Activated CD4-positive, CD25-positive, alpha-beta regulatory T cell treated with anti-CD3 and anti-CD28 coated beads, Interleukin-2, amount 50 U/mL, for 16 hours (primary cell): ENCODE data around the gene CD244.
"Not testable (repeated sequence)": the region's sequence is repeated elsewhere in the genome, so short reads cannot be mapped to it uniquely, and the experiment has no call there.

Experiments
- DNase-seq: peaks from one replicate; pipeline ENCODE4 v3.0.0-alpha.2; 2020; ENCODE audit warnings: low read depth, low spot score

Gene CD244, protein sequence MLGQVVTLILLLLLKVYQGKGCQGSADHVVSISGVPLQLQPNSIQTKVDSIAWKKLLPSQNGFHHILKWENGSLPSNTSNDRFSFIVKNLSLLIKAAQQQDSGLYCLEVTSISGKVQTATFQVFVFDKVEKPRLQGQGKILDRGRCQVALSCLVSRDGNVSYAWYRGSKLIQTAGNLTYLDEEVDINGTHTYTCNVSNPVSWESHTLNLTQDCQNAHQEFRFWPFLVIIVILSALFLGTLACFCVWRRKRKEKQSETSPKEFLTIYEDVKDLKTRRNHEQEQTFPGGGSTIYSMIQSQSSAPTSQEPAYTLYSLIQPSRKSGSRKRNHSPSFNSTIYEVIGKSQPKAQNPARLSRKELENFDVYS

DNA sequence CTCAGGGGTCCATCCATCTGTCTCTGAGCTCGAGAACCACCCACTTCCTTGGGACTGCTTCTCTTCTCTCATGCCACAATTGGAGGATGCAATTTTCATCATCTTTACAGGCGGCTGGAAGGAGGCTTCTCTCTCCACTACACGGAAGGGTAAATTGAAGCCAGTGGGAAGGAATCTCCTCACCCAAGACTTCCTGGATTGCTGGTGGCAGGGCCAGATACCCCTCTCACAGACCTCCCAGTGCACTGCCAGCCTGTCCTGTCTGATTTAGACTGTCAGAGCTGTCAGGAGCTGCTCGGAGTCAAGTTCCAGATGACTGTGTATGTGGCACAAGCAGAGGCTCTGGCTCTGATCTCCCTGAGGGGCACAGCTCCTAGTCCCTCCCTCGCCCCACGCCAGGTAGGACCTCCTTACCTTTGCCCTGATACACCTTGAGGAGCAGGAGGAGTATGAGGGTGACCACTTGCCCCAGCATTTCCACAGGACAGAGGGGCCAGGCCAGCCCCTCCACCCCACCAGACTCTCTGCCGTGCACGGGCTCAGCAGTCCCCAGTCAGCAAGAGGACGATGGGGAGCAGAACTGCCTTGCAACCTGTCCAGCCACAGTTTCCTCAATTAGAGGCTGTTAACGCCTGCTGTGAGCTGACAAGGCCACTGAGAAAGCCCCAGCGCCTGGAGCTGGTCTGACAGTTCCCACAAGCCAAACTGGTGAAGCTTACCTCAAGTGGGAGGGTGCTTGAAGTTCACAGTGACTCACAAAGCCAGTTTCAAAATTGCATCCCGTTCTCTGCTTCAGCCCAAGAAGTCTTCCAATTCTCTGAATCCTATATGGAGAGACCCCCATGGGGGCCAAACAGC is at the start of gene CD244:
Gene CD244 (minus strand): TSS at position 685 of the 858 bp plus-strand sequence. CDS start 210 bp downstream, at position 475.
- no peak for DNase-seq

DNA sequence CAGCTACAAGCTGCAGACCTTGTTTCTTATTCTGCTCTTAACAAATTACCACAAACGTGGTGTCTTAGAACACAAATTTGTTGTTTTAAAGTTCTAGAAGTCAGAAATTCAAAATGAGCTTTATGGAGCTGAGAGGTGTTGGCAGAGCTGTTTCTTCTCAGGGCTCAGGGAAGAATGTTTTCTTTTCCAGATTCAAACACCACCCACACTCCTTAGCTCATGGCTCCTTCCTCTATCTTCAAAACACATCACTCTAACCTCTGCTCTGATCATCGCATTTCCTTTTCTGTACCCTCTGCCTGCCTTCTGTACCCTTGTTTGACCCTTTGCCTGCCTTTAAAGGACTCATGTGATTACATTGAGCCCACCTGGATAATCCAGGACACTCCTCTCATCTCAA is 49.2 kb upstream of the CD244 start:
- DNase-seq: no peak

DNA sequence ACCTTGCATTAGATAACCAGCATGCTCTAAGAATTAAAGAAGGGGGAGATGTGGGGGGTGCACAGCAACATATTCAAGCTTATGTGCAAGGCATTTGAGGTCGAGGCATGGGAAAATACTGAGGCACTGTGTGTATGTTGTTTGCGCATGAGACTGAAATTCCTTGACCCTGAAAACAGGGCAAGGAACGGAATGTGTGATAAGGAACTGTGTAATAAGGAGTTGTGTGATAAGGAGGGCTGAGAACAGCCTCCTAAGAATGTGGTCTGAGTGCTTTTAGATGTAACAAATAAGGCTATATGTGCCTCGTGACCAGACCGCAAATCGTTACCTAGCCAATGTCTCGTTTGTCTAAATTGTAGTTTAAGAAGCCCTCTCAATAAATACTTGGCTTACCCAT is 48.8 kb upstream of the CD244 start:
- DNase-seq: no peak

DNA sequence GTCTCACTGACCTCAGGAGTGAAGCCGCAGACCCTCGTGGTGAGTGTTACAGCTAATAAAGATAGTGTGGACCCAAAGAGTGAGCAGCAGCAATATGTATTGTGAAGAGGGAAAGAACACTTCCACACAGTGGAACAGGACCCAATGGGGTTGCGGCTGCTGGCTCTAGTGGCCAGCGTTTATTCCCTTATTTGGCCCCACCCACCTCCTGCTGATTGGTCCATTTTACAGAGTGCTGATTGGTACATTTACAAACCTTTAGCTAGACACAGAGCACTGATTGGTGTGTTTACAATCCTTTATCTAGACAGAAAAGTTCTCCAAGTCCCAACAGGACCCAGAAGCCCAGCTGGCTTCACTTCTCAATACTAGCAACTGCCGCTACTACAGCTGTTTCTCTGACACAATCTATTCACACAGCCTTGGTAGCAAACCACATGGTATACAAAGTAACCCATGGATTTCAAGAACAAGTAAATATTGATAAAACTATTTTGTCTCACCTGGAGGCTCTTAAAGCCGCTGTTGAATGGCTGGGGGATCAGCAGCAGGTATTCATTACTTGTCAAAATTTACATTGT is 47.6 kb upstream of the CD244 start:
- DNase-seq: no peak

DNA sequence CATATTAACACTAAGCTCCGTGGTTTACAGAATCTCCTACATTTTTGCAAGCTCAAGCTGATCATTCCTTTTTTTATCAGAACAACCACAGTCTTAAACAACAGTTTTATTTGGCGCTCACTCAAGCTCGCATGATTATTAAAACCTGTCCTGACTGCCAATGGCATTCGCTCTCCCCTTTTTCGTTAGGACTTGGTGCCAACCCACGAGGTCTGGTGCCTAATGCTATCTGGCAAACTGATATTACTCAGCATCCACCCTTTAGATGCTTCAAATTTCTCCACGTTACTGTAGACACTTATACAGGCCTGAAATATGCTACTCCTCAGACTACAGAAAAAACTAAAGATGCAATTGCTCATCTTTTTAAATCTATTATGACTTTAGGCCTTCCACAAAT is 45.3 kb upstream of the CD244 start:
- no peak for DNase-seq

DNA sequence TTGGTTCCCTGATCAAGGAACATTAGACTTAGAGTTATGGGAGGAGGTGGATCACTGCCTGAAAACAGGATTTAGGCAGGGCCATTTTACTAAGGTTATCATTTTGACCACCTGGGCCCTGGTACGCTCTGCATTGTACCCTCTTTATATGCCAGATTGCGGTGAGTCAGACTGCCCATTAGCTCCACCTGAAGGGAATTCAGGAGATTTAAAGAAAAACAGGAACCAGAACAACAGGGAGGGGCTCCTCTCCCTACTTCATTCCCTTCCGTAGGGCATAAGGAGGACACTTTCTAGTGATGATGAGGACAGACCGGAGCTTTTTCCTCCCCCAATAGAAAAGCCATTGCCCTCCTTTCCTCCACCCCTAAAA is 42.9 kb upstream of the CD244 start:
- DNase-seq: no peak

DNA sequence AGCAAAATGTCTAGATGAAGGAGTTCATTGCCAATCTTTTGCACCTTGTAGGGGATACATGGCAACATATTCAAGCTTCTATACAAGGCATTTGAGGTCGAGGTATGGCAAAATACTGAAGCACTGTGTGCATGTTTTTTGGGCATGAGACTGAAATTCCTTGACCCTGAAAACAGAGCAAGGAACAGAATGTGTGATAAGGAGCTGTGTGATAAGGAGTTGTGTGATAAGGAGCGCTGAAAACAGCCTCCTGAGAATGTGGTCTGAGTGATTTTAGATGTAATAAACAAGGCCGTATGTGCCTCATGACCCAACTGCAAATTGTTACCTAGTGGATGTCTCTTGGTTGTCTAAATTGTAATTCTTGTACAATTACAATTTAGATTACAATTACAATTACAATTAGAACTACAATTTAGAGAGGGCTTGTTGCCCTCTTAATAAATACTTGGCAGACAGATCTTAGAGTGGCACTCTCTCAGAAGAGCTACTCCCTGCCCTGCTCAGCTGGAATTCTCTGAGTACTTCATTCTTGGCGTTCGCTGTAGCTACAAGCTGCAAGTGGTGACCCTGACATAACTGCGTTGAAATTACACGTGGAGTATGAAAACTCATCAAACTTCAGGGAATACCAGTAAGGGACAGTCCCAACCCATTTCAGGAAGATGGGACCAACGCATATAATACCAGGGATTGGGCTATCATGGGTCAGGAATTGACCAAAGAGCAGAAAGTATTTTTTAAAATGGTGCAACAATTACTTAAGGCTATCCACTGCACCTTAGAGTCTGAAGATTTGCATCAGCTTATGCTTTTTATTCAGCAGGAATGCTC is 42.3 kb upstream of the CD244 start:
- DNase-seq: no peak

DNA sequence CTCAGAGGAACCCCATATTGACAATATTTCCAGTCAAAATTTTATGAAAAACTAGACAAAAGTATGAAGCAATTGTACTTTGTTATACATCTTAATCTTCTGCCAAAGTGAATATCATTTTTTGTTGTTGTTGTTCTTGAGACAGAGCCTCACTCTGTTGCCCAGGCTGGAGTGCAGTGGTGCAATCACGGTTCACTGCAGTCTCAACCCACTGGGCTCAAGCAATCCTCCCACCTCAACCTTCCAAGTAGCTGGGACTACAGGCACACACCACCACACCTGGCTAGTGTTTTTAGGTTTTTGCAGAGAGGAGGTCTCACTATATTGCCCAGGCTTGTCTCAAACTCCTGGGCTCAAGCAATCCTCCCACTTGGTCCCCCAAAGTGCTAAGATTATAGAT is 39.6 kb upstream of the CD244 start:
- DNase-seq: not testable (repeated sequence)

DNA sequence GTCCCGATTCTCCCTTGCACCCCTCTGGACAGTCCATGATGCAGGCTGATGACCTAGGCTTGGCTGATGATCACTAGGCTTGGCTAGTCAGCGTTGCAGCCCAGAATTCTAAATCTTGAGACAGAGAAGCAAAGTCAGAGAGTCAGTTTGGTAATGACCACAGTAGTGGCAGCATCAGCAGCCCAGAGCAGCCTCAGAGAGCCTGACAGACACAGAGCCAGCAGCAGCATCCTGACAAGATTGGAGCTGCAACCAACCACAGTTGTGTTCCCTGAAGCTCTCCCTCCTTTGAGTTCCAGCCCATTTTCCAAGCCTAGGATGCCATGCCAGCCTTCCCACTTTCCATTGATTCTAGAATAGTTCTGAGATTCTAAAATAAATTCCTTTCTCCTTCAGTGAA is 39.1 kb upstream of the CD244 start:
- no peak for DNase-seq

DNA sequence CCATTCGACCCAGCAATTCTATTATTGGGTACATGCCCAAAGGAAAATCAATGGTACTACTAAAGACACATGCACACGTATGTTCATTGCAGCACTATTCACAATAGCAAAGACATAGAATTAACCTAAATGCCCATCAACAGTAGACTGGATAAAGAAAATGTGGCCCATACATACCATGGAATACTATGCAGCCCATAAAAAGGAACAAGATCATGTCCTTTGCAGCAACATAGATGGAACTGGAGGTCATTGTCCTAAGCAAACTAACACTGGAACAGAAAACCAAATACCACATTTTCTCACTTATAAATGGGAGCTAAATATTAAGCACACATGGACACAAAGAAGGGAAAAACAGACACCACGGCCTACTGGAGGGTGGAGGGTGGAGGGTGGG is 38.0 kb upstream of the CD244 start:
- not testable (repeated sequence) for DNase-seq

DNA sequence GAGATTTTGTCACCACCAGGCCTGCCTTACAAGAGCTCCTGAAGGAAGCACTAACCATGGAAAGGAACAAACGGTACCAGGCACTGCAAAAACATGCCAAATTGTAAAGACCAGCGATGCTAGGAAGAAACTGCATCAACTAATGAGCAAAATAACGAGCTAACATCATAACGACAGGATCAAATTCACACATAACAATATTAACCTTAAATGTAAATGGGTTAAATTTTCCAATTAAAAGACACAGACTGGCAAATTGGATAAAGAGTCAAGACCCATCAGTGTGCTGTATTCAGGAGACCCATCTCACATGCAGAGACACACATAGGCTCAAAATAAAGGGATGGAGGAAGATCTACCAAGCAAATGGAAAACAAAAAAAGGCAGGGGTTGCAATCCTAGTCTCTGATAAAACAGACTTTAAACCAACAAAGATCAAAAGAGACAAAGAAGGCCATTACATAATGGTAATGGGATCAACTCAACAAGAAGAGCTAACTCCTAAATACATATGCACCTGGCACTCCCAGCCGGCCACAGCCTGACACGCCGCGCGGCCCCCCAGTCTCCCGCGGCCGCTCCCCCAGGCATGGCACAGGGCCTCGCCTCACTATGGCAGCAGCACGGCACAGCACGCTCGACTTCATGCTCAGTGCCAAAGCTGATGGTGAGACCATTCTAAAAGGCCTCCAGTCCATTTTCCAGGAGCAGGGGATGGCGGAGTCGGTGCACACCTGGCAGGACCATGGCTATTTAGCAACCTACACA is 31.9 kb upstream of the CD244 start:
- not testable (repeated sequence) for DNase-seq

DNA sequence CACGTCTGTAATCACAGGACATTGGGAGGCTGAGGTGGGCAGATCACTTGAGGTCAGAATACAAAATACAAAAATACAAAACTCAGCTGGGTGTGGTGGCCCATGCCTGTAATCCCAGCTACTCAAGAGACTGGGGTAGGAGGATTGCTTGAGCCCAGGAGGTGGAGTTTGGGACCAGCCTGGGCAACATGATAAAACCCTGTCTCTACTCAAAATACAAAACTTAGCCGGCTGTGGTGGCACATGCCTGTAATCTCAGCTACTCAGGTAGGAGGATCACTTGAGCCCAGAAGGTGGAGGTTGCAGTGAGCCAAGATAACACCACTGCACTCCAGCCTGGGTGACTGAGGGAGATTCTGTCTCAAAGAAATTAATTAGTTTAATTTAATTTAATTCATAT is 28.8 kb upstream of the CD244 start:
- DNase-seq: no peak

DNA sequence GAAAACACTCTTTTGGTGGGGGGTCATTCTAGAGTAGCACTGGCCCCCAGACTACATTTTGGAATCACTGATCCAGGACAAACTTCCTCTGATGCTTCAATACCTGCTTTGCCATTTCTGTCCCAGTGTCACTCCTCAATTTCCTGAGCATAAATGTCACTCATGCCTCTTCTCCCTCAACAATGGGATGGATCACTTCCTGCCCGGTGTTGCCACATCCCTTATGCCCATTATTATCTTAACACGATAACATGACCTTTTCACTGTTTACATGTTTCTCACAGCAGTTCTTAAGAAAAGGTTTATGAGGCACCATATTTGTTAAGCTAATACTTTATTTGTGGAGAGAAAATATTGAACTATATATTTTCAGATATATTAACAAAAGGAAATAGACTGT is 26.2 kb upstream of the CD244 start:
- DNase-seq: no peak

DNA sequence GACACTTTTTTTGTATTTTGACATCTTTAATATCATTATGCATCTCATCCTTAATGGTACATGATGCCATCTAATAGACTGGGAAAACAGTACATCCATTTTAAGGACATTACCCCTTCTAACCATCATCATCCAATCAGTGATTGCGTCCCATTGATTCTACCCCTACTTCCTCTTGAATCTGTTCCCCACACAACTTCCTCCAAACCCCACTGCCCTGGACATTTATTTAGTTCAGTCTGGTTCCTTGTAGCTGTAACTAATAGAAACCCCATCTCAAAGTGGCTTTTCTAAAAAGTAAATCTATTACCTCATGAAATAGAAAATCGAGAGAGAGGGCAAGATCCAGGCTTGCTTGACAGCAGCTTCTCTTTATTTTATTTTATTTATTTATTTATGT is 24.4 kb upstream of the CD244 start:
- DNase-seq: no peak

DNA sequence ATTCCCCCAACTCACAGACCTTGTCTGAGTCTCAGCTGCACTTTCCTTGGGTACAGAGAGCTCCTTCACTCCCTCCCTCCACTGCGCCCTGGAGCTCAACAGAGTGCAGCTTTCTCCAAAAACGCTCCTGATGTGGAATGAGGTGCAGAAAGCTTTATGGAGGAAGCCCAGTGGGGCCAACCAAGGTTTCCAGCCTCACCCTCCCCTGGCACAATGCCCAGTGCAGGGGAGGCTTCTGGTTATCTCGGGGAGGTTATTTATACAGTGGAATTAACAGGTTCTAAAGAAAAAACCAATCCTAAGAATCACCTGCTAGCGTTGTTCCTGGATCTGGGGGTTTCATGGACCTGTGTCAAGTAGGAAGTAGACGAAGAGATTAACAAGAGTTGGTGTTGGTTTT is 22.4 kb upstream of the CD244 start, which contains the start of gene ITLN1:
Gene ITLN1 (minus strand): TSS at position 139 of the 400 bp plus-strand sequence. CDS start 303 bp downstream, outside the sequence.
- no peak for DNase-seq

DNA sequence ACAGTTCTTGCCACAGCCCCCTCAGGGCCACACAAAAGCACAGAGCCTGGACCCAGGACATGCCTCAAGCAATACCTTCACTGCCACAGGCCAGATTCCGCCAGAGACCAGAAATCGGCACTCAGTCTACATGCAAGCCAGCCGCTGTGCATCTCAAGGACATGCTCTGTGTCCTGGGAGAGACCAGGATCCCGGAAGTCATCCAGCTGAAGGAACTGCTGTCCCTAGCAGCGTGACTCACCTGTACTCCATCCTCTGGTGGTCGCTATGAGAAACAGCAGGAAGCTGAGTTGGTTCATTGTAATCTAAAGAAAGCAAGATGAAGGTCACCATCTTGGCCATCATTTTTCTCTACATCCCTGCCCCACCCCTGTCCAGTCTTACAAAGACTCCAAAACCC is 21.9 kb upstream of the CD244 start:
- DNase-seq: no peak

DNA sequence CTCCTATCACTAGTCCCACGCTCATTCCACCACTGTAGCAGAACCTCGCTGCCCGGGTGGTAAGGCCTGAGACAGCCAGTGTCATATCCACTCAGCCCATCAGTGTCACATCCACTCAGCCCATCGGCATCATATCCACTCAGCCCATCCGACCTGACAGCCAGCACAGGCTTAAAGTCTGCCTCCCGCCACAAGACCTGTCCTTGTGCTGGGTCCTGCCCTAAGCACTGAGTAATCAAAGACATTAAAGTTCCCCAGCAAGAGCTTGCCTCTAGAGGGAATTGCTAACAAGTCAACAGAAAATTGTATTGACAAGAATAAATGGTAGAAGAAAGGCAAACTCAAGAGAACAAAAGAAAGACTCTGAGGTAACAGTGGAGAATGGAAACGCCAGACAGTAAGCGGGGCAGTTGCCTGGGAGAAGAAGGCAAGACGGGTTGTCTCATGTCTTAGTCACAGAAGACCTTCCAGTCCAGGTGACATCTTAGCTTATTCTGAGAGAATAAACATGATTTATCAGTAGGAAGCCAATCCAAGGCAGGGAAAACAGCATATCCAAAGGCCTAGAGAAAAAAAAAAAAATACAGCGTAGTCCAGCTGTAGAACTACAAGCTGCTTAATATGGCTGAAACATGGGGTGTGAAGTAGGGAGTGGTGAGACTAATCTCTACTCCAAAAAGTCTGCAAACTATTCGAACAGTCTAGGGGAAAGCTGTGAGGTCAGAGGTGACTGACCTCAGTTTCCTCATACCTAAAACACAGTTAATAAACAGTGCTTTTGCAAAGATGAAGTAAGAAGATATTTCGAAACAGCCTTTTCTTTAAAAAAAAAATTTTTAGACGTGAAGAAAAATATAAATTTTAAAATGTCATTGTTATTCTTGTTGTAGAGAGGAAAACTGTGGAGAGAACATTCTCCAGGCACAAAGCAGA is 21.2 kb upstream of the CD244 start:
- DNase-seq: no peak

DNA sequence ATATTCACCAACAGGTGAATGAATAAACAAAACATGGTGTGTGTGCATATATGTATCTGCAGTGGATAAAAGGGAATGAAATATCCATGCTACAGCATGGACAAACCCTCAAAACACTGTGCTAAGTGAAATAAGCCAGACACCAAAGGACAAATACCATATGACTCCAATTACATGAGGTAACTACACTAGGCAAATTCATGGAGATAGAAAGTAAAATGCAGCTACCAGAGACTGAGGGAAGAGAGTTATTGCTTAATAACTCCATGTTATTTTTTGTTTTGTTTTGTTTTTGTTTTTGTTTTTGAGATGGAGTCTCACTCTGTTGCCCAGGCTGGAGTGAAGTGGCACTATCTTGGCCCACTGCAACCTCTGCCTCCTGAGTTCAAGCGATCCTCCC is 19.9 kb upstream of the CD244 start:
- no peak for DNase-seq

DNA sequence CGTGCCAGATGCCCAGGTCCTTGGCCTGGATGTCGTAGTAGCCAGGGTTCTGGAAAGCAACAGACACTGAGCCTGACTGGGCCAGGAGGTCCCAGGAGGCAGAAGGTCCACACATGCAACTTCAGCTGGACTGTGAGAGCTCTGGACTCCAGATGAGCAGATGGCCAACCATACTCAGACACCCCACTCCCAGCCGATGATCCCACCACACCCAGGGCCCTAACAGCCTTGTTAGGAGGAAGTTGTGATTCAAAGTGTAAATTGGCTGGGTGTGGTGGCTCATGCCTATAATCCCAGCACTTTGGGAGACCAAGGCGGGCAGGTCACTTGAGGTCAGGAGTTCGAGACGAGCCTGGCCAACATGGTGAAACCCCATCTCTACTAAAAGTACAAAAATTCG is 18.6 kb upstream of the CD244 start:
- DNase-seq: not testable (repeated sequence)

DNA sequence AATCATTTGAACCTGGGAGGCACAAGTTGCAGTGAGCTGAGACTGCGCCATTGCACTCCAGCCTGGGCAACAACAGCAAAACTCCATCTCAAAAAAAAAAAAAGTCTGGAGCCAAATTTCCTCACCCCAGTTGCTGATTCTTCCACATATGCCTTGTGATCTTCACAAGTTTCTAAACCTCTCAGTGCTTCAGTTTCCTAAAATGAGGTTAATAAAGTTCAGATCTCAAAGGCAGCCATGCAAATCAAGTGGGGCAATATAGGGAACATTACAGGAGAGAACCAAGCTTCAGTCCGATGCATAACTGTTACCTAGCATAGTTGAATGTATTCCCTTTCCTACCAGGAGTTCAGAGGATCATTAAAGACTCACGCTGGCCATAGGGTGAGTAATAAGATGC is 17.5 kb upstream of the CD244 start:
- DNase-seq: no peak
